Lower leg skin (tissue), 4 donors: ENCODE data around the gene ADD1. TPM values are rescaled to one million over a fixed set of nuclear protein-coding genes. Genes with fewer than 3 reads are reported as not detected.

Experiments
- DNase-seq, 2 donors: peaks; one replicate each; pipeline ENCODE4 v3.0.0-alpha.2; 2019; ENCODE audit warnings: low spot score in 2 of 2
- H3K4me3 ChIP-seq: fragments of 200-600 bp; sonication (generic); 2 replicates; pipeline ENCODE4 v1.5.1; 2017; ENCODE audit warnings: mild to moderate bottlenecking, low read depth; ENCODE audit not compliant: poor library complexity, severe bottlenecking
- POLR2A ChIP-seq, 2 donors: fragments of 450-650 bp; IDR thresholded peaks; one replicate each; pipeline ENCODE4 v1.6.1; 2016 to 2017; ENCODE audit warnings: antibody characterized with exemption in 2 of 2, mild to moderate bottlenecking in 1 of 2, moderate library complexity in 1 of 2
- WGBS, 2 donors: methylation state at CpG; one replicate each; pipeline ENCODE4 v1.1.5; 2018; 5-methylcytosine and 5-hydroxymethylcytosine counted together
- intact Hi-C: fragments of 100-400 bp; cut with DNase I; formaldehyde crosslinking; loops from one replicate; pipeline ENCODE4 v1.15.0; 2023; ENCODE audit warnings: low total_unique reads
- total RNA-seq, 4 donors: library from RNA; depleted of rRNA; stranded (reverse); fragments of >200 nt; gene quantifications; one replicate each; pipeline ENCODE4 v1.1.0, GENCODE V29; 2016
- TF ChIP-seq, protein P1 (sequence below), 3 donors: fragments of 450-650 bp; IDR thresholded peaks; one replicate each; pipeline ENCODE4 v1.5.1; 2016; ENCODE audit warnings: antibody characterized with exemption in 3 of 3, mild to moderate bottlenecking in 3 of 3, moderate library complexity in 2 of 3

The ADD1 gene
- total RNA-seq, 4 donors from 2014 or later, result 102 to 153 (median 135) TPM

DNA sequence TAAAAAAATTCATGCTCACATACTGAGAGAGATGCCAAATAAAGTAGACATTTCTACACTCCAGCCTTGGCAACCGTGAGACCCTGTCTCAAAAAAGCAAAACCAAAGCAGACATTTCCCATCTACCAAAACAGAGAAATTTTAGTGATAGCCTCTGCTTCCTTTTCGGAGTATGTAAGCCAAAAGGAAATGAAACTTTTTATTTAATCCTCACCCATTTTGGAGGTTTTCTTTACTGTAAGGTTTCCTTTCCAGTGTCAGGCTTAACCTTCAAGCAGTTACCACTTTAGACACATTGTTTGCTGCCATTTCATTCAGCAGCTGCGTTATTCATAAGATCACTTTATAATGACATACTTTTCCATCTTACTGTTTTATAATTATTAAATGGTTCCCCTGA is 15.9 kb downstream of the ADD1 start:
- 72 to 73% methylated on average over 3 of the region's 3 CpGs for WGBS, 2 donors
- TF ChIP-seq POLR2A (IDR thresholded peaks at IDR 0.05), result no peak
- TF ChIP-seq, protein P1, sequence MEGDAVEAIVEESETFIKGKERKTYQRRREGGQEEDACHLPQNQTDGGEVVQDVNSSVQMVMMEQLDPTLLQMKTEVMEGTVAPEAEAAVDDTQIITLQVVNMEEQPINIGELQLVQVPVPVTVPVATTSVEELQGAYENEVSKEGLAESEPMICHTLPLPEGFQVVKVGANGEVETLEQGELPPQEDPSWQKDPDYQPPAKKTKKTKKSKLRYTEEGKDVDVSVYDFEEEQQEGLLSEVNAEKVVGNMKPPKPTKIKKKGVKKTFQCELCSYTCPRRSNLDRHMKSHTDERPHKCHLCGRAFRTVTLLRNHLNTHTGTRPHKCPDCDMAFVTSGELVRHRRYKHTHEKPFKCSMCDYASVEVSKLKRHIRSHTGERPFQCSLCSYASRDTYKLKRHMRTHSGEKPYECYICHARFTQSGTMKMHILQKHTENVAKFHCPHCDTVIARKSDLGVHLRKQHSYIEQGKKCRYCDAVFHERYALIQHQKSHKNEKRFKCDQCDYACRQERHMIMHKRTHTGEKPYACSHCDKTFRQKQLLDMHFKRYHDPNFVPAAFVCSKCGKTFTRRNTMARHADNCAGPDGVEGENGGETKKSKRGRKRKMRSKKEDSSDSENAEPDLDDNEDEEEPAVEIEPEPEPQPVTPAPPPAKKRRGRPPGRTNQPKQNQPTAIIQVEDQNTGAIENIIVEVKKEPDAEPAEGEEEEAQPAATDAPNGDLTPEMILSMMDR (IDR thresholded peaks at IDR 0.05), result no peak
- intact Hi-C loops, result no loop called here

DNA sequence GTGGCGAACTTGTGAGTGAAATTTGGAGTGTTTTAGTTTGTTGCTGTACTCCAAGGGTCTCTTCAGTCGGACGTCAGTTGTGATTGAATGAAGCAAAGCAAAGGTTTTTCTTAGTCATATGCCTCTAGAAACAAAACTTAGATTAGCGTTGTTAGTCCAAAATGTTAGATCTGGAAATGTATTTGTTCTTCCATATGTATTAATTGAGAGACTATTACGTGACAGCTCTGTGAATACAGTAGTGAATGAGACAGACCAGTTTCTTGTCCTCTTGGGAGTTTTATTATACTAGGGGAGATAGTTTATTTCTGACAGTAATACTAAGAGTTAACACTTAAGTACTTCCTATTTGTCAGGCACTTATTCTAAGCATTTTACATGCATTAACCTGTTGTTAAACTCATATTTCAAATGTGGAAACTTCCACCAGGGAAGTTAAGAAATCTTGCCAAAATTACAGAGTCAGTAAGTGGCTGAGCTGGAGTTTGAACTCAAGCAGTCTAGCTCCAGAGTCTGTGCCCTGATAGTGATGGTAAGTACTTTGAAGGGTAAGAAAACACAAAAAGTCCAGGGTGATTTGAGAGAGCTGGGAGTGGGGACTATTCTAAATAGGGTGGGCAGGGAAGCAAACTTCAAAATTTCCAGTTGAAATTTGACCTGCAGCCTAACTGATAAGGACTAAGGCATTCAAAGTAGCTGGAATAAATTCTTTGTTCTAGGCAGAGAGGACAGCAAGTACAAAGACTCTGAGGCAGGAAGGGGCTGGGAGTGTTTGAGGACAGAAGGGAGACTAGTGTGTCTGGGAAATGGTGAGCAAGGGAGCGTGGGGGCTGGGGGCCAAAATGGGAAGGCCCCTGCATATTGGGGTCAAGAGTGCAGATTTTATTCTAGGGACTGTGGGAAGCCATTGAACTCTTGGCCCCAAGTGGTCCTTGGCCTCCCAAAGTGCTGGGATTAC is 17.0 kb downstream of the ADD1 start:
- WGBS, 2 donors, result 77 to 80% methylated on average over 6 of the region's 6 CpGs
- intact Hi-C loops, result no loop called here

More for the DNA sequence above, 15.9 kb downstream of the ADD1 start:
- no peak overlapping the region for H3K4me3 ChIP-seq
- no peak for DNase-seq

DNA sequence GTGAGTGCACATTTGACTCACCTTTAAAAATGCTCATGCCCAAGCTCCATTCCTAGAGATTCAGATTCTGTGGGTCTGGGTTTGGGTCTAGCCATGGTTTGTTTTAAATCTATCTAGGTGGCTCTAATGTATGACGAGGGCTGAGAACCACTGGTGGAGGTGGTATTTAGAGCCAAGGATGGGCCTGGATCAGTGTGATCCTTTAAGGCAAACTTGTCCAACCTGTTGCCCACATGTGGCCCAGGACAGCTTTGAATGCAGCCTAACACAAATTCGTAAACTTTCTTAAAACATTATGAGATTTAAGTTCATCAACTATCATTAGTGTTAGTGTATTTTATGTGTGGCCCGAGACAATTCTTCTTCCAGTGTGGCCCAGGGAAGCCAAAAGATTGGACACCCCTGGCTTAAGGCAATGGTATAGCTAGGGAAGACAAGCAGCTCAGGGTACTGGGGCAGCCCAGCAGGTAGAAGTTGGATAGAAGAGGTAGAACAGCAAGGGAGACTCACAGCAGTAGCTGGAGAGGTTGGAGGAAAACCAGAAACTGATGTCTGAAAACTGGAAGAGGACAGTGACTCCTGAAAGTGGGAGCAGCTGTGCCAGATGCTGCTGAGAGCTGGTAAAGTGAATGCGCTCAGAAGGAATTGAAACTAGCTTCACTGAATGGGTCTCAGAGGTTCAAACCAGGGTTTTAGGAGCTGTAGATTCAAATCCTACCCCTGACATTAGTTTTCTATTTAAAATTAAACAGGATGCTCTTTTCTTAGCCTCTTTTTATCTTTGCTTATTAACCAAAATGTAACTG is 18.2 kb downstream of the ADD1 start:
- intact Hi-C loops, result no loop called here
- 56 to 70% methylated on average over 4 of the region's 4 CpGs for WGBS, 2 donors

More for the DNA sequence above, 17.0 kb downstream of the ADD1 start:
- DNase-seq, result no peak
- TF ChIP-seq, protein P1 (IDR thresholded peaks at IDR 0.05), result no peak
- TF ChIP-seq POLR2A (IDR thresholded peaks at IDR 0.05), result no peak
- no peak overlapping the region for H3K4me3 ChIP-seq

DNA sequence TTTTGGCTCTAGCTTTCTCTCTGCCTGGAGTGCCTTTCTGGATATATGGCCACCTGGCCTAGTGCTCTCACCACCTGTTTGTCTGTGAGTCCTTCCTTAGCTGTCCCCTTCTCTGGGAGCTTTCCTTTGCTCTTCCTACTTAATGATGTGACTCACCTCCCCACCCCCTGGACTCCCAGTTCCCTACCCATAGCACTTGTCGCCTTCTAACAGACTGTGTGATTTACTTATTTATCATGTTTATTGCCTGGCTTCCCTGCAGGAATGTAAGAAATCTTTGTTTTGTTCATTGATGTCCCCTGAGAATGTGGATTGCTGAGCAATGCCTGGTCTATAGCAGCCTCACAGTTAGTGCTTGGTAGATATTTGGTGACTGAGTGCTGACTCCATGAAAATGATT is 18.9 kb downstream of the ADD1 start:
- WGBS, 2 donors, result 16 to 17% methylated on average over 1 of the region's 1 CpG
- H3K4me3 ChIP-seq, result no peak overlapping the region
- TF ChIP-seq, protein P1 (IDR thresholded peaks at IDR 0.05), result no peak
- no peak for TF ChIP-seq POLR2A (IDR thresholded peaks at IDR 0.05)
- intact Hi-C loops, result no loop called here
- no peak for DNase-seq

More for the DNA sequence above, 18.2 kb downstream of the ADD1 start:
- H3K4me3 ChIP-seq, result no peak overlapping the region
- TF ChIP-seq, protein P1 (IDR thresholded peaks at IDR 0.05), result no peak
- TF ChIP-seq POLR2A (IDR thresholded peaks at IDR 0.05), result no peak
- DNase-seq, result no peak

DNA sequence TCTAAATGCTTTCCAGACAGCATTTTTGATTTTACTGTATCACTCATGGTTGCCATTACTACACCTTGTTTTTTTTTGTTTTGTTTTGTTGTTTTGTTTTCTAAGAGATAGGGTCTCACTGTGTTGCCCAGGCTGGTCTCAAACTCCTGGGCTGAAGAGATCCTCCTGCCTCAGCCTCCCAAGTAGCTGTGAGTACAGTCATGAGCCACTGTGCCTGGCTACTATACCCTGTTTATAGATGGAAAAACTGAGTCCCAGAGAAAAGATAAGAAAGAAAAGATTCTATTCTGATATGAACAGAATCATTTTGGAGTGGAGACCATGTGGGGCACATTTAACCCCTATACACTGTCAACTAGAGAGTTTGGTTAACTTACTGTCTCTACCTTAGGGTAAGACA is 20.0 kb downstream of the ADD1 start:
- DNase-seq, result no peak
- intact Hi-C loops, result no loop called here
- TF ChIP-seq, protein P1 (IDR thresholded peaks at IDR 0.05), result no peak
- no peak for TF ChIP-seq POLR2A (IDR thresholded peaks at IDR 0.05)

More for the DNA sequence above, 20.0 kb downstream of the ADD1 start:
- no peak overlapping the region for H3K4me3 ChIP-seq
